Stimulated activated CD8-positive, alpha-beta memory T cell treated with anti-CD3 and anti-CD28 coated beads, Interleukin-4, amount 100 ng/mL, for 48 hours (primary cell): ENCODE results near the gene THSD7B.
A peak's percentile ranks its signal among the peaks of the same experiment; 100 is the strongest.
"Not testable (repeated sequence)": the region's sequence is repeated elsewhere in the genome, so short reads cannot be mapped to it uniquely, and the experiment has no call there.

Source experiments
- DNase-seq: peaks from one replicate; pipeline ENCODE4 v3.0.0-alpha.2; 2020

The THSD7B gene, protein sequence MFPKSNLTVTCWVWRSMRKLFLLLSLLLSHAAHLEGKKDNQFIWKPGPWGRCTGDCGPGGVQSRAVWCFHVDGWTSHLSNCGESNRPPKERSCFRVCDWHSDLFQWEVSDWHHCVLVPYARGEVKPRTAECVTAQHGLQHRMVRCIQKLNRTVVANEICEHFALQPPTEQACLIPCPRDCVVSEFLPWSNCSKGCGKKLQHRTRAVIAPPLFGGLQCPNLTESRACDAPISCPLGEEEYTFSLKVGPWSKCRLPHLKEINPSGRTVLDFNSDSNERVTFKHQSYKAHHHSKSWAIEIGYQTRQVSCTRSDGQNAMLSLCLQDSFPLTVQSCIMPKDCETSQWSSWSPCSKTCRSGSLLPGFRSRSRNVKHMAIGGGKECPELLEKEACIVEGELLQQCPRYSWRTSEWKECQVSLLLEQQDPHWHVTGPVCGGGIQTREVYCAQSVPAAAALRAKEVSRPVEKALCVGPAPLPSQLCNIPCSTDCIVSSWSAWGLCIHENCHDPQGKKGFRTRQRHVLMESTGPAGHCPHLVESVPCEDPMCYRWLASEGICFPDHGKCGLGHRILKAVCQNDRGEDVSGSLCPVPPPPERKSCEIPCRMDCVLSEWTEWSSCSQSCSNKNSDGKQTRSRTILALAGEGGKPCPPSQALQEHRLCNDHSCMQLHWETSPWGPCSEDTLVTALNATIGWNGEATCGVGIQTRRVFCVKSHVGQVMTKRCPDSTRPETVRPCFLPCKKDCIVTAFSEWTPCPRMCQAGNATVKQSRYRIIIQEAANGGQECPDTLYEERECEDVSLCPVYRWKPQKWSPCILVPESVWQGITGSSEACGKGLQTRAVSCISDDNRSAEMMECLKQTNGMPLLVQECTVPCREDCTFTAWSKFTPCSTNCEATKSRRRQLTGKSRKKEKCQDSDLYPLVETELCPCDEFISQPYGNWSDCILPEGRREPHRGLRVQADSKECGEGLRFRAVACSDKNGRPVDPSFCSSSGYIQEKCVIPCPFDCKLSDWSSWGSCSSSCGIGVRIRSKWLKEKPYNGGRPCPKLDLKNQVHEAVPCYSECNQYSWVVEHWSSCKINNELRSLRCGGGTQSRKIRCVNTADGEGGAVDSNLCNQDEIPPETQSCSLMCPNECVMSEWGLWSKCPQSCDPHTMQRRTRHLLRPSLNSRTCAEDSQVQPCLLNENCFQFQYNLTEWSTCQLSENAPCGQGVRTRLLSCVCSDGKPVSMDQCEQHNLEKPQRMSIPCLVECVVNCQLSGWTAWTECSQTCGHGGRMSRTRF (N-terminal part only)

DNA sequence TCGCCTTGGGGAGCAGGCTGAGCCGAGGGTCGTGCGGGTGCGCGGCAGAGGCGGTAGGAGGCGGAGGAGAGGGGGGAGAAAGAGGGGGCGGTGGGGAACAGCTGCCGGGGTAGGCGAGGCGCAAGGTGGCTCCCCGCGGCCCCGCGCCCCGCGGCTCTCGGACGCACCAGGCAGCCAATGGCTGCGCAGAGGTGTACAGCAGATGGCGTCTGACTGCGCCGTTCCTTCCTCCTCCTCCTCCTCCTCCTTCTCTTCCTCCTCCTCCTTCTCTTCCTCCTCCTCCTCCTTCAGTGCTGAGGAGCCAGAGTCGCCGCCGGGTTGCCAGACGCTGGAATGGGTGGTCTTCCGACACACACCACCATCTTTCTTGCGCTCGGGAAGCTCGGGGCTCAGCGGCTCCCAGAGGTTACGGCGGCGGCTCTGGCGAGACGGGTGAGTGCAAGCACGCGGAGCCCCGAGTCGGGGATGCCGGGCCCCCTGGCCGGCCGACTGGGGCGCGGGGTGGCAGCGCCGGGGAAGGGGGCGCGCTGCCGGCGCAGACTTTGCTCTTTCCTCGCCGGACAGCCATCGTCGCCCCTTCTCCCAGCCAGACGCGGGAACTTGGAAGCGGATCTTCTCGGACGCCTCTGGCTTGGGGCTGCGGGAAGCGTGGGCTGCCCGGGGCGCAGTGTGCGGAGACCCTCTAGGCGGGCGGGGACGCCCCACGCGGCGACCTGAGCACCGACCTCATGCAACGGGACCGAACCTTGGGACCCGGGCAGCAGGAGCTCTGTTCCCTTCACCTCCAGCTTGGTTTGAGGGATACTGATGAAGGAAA lies at the start of gene THSD7B:
THSD7B (plus strand) TSS at position 290 of the 817 bp plus-strand sequence. CDS start 116,634 bp downstream, outside the sequence.
- peak; percentile 25 for DNase-seq

DNA sequence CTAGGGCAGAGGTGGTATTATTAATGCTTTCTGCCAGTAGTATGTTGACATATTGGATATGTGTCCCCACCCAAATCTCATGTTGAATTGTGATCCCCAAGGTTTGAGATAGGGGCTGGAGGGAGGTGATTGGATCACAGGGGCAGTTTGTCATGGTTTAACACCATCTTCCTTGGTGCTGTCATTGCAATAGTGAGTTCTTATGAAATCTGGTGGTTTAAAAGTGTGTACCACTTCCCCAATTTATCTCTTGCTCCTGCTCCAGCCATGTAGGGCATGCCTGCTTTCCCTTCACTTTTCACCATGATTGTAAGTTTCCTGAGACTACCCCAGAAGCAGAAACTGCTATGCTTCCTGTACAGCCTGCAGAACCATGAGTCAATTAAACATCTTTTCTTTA lies 47.1 kb upstream of the THSD7B start:
- DNase-seq: no peak

DNA sequence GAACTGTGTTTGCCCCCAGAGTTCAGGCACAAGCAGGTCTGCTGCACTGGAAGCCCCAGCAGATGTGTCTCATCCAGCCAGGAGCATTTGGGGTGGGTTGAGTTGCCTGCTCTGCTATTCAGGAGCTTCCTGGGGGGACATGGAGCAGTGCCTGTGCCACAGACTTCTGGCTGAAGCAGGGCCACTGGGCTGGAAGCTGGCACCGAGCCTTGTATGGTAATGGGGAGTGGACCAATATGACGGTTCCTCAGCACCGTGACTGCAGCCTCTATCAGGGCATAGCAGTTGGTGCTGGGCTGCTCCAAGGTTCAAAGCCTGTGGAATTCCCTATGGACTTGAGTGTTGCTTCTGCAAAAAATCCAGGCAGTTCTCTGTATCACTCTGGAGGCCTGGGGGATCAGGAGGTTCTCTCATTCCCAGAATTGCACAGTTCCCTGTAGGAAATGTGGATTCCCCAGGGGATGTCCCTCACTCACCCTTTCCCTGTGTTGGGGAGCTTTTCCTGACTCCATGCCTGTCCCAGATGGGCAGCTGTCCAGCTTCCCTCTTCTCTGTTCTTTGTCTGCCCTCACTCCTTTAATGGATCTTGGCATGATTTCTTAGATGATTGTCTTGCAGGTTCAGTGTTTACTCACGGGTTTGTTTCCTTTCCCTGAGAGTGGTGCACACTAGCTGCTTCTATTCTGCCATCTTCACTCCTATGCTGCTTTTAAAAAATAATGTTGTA lies 37.2 kb upstream of the THSD7B start:
- DNase-seq: no peak

DNA sequence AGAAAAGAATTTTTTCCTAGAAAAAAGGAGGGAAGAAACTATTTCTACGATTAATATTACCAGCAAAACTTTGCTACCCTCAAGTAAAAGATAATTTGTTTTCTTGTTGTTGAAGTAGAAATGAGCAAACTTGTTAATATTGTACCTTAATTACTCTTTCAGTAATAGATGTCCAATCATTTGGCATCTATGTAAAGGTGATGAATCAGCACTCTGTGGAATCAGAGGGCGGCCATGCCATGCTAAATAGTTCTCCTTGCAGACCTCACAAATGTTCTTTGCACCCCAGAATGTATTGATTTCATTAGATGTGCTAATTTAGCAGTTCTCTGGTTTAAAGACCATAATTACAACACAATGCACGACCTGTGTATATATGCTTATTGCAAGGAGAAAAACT lies 29.1 kb upstream of the THSD7B start:
- no peak for DNase-seq

DNA sequence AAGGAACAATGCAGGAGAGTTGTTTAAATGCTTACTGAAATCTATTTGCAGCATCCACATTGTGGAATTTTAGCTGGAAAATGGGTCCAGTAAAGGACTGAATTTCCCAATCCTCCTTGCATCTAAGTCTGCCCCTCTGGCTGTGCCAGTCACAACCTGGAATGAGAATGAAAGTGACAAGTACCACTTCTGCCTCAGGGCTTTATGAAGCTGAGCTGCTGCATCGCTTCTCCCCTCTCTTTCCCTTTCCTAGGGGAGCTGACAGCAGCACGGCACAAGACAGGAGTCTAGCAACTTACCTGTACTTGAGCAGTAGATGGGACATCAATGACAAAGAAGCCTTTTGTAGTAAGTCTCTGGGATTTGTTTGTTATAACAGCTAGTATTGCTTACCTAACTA lies 27.3 kb upstream of the THSD7B start:
- DNase-seq: no peak

DNA sequence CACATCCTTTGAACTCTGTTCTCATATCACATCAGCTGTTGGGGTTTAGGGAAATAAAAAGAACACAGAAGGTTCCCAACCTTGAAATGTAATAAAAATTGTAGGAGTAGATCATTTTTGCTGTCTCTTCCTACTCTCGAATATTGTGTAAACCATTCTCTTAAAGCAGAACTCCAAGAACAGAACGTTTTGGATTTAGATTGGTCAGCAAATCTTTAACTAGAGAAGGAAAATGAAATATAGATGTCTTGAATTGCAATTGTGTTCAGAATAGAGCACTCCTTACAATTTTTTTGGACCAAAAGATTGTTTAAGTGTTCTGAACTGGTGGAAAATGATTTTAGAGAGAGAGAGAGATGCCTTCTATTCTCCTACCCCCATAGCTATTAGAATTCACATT lies 23.9 kb upstream of the THSD7B start:
- DNase-seq: no peak

DNA sequence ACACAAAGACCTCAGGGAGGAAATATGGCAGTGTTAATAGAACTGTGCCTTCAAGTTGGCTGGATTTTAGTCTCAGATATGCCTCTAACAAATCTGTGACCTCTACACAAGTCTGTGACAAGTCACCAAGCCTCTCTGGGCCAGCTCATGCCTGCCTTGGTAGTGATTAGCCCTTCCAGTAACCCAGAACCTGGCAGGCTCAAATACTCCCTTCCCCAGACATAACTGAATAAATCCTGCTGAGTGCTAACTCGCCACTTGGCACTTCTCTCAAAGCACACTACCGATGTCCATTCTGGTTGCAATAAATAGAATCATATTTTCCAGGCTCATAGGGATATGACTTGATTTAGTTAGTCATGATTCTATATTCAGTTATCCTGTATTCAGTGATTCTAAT lies 15.3 kb upstream of the THSD7B start:
- DNase-seq: no peak

DNA sequence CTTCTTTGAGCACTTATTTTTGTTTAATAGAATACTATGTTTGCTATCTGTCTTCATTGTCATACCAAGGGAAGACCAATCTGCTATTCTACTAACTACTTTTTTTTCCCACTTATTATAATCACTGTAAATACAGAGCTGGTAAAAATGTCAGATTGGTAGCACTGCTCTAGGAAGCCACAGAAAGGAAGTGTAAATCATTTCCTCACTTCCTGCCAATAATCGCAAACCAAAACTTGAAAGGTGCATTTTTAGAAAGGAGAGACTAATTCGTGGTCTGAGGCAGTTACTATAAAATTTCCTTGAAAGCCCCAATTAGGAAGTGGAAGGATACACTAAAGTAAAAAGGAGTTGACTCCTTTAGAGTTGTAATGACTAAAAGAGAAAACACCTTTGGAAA lies 13.9 kb upstream of the THSD7B start:
- DNase-seq: no peak

DNA sequence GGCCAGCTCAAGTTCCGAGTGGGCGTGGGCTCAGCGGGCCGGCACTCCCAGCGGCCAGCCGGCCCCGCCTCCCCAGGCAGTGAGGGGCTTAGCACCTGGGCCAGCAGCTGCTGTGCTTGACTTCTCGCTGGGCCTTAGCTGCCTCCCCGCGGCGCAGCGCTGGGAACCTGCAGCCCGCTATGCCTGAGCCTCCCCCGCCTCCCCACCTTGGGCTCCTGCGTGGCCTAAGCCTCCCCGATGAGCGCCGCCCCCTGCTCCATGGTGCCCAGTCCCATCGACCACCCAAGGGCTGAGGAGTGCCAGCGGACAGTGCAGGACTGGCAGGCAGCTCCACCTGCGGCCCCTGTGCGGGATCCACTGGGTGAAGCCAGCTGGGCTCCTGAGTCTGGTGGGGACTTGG lies 6.8 kb upstream of the THSD7B start:
- DNase-seq: not testable (repeated sequence)

DNA sequence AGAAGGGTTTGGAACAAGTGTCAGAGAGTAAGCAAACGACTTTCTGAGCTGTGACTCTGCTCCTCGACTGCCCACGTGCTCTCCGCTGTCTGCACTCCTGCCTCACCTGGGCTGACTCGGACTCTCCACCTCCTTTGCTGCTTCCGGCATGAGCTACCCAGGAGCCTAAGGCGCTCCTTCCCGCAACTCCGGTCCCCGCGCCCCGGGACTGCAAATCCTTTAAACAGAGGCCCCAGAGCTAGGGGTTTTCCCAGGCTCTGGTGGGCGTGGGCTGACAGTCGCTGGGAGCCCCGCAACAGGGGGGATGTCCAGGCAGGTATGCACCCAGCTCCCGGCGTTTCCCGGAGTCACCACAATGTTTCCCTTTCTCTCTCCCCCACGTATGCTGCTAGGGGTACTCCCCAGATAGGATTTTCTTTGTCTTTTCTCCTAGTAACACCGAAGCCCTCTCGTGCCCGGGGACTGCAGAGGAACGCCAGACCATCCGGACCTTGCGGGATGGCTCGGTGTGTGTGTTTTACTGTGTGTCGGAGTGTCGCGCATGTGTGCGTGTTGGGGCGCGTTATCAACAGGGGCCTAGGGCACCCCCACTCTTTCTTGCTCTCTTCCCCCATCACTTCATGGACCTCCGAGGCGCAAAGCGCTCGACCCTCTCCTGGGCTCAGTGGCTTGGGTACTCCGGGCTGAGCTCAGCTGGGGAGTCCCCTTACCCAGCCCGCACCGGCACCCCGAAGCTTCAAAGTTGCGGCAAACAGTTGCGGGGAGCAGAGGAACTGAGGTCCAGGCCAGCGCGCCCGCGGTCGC lies 691 bp upstream of the THSD7B start:
- no peak for DNase-seq

DNA sequence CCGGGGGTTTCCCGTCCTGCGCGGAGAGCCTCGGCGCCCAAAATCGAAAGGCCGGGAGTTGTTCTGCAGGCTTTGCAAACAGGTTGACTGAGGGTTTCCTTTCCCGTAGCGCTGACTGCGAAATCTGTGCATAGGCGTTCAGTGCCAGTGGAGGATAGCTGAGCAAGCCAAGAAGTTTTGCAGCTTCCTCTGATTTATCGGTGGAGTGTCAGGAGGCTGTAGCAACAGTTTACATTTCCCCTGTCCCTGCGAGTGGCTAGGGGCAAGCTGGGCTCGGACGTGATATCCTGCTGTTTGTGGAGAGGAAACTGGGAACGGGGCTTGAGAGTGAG lies 694 bp downstream of the THSD7B start:
- peak; percentile 24 for DNase-seq

DNA sequence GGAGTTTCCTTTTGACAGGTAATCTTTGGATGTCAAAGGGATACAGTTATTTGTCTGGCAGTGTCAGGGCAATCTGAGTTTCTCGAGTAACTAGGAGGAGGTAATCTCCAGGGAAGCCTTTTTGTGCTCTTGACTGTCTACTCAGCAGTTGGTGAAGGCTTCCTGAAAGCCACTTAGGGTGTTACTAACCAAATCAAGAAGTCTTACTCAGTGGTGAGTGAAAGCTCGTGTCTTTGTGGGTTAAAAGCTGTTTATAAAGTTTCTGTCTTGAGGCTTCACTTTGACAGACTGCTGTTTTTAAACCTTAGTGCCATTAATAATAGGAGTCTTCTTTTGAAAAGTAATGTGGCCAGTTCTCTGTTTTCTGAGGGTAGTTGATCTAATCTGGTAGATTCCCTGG lies 1.7 kb downstream of the THSD7B start:
- no peak for DNase-seq

DNA sequence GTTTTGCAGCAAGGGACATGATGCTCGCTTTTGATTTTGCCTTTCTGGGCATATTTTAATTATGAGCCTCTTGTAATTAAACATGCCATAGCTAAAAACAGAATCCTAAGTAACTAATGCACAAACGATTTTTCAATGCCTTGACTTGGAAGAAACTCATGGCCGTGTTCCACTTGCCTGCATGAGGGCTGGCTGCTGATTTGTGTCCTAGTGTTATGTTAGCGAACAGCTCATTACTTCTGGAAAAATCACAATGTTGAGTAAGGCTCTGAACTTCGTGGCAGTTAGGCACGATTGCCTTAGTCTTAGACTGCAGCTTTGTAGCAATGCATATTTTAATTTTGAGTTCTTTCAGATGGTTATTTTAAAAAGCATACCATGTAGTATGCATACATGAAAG lies 4.5 kb downstream of the THSD7B start:
- DNase-seq: no peak

DNA sequence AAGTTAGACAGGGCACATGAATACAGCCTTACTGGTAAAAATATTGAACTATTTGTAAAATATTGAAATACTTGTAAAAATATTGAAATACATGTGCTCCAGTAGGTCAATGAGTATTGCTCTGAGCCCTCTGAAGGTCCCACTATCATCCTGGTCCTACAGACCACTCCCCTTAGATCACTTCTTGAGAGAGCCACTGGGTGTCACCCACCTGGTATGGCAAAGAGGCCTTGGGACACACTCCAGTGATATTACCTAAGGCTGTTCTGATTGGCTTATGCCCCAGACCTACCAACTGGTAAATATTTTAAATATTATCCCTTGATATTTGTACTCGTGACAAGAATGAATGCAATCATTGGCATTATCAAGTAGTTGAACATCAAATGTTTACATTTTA lies 5.0 kb downstream of the THSD7B start:
- DNase-seq: no peak

DNA sequence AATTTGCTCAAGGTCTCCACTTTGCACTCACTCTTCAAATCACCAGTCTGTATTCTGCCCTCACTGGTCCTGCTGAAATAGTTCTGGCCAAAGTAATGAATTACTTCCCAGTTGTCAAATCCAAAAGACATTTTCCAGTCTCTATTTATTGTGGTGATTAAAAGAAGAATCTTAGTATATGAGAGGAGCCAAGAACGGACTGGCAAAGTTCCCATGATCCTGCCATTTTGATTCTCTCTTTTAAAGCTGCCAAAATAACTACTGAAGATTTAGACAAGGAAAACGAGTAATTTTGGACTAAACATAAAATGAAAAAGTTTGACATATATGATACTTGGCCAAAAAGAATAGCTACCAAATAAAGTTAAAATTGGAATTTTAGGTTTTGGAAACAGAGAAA lies 12.0 kb downstream of the THSD7B start:
- no peak for DNase-seq

DNA sequence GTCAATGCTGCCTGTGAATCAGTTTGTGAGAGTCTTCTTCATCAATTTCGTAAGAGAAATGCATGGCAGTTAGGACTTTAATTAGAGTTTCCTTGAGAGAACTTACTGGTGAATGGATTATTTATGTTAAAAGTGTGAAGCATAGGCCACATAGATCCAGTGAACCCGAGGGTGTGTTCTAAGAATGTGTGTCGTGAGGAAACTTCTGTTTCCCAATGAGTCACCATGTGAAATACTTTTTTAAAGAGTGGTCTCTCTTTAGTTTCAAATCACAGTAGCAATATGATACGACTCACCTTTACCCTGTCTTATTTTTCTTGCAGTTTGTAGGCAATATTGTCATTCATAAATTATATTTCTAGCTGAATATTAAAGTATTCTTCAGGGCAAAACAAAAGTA lies 18.5 kb downstream of the THSD7B start:
- DNase-seq: no peak

DNA sequence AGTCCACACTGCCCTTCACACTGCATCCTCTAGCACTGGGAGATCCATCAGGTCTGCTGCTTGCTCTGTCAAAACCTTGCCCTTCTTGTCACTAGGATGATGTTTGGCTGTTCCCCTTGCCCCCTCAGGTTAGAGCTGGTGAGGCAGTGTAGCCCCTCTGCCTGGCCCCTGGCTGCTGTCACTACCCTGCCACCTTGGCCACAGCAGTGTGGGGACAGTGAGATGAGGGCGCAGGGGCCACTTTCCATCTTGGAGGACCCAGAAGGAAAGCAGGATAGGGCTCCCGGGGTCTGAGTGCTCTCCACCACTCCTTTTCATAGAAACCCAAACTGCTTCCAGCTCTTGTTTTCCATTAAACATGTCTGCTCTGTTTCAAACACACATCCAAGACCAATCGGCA lies 19.9 kb downstream of the THSD7B start:
- no peak for DNase-seq

DNA sequence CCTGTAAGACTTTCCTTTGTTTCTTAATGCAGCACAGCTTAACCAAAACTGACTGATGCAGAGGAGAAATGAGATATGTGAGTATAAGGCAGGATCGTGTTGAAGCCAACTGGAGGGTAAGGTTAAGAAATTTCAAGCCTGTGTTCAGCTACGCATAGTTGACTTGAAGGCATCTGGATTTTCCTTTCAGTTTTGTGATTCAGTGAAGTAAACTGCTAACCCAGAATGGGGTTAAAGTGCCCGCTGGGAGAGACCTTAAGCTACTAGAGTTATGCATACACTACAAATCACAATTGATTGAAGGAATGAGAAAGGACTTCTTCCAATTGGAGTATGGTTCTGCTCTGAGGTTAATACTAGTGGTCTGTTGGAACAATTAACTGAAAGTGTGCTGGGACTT lies 22.6 kb downstream of the THSD7B start:
- DNase-seq: no peak

DNA sequence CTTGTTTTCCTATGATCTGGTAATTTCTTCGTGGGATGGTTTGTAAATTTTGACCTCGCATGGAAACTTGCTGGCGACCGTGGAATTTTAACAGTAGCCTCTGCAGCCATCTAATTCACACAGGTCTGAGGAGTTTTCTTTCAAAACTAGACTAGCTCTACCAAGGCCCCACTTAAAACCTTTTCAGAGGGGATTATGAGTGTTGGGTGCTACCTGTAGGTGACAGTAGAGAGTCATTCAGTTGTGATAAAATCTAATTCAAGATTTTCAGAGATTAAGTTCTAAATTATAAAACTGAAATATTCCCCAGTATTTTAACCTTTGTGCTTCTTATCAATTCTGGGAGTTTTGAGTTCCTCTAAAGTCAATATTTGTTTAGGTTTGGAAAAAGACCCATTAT lies 31.0 kb downstream of the THSD7B start:
- no peak for DNase-seq

DNA sequence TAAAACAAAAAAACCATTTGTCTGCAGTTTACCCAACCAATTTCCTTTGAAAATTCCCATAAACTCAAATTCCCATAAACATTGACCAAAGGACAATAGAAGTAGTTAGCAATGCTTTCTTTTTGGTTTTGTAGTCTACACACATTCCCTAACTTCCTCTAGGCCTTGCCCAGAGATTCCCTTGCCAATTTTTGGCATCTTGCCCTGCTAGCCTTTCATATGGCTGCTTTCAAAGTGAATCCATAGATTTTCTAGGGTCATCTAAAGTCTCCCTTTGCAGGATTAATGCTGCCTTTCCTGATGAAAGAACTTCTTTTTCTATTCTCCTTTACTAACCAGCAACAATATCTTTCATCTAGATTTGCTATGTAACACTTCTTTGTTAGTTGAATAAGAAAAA lies 33.4 kb downstream of the THSD7B start:
- DNase-seq: no peak

DNA sequence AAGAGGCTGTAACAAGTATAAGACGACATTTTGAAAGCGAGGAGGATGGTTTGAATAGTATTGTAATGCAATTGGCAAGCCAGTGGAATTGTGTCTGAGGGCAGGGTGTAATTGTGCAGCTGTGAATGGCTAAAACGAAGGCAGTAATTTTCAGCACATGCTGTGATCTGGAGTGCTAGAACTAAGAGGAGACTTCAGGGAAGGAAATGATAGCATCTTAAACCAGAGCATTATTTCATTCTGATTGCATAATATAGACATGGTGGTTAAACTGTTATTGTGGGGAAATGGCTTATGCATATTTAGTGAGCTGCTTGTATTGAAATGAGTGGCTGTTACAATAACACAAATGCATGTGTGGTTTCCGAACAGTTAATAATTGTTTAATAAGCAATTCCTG lies 36.3 kb downstream of the THSD7B start:
- no peak for DNase-seq
